ENCODE results near the gene EDIL3. TPM values are rescaled to one million over a fixed set of nuclear protein-coding genes. Genes with fewer than 3 reads are reported as not detected.

Gene EDIL3
- total RNA-seq, 1 donor from 2014 or later = 15.2 TPM

- H3K4me3 ChIP-seq = no peak overlapping the region
- intact Hi-C loops (cut with DNase I) = no loop called here
- H3K9me3 ChIP-seq = no peaks in the 10 kb centered on the region
- no peak for DNase-seq (ENCODE audit: extremely low spot score in 2 of 2)
- H3K36me3 ChIP-seq = no peaks in the 10 kb centered on the region
- no peaks in the 10 kb centered on the region for H3K27me3 ChIP-seq
- TF ChIP-seq POLR2AphosphoS5 (IDR thresholded peaks at IDR 0.05; ENCODE audit: insufficient read depth in 1 of 2, low read depth in 1 of 2) (no peak), CTCF (IDR thresholded peaks at IDR 0.05) (no peak), POLR2A (IDR thresholded peaks at IDR 0.05) (no peak)
- no peak overlapping the region for H3K27ac ChIP-seq
- H3K4me1 ChIP-seq = no peaks in the 10 kb centered on the region
These were observed 179.9 kb downstream of the EDIL3 start for GRCh38 chr5:84204772-84205171.

GRCh38 chr5:84202136-84202535 is 182.5 kb downstream of the EDIL3 start:
- intact Hi-C loops (cut with DNase I) = no loop called here
- H3K9me3 ChIP-seq = no peaks in the 10 kb centered on the region
- H3K4me1 ChIP-seq = no peaks in the 10 kb centered on the region
- no peak for TF ChIP-seq CTCF (IDR thresholded peaks at IDR 0.05)
- TF ChIP-seq POLR2AphosphoS5 (IDR thresholded peaks at IDR 0.05; ENCODE audit: insufficient read depth in 1 of 2, low read depth in 1 of 2) = no peak
- no peak for TF ChIP-seq POLR2A (IDR thresholded peaks at IDR 0.05)
- DNase-seq (ENCODE audit: extremely low spot score in 2 of 2) = no peak
- H3K27me3 ChIP-seq = no peaks in the 10 kb centered on the region
- H3K4me3 ChIP-seq = no peak overlapping the region
- no peak overlapping the region for H3K27ac ChIP-seq
- no peaks in the 10 kb centered on the region for H3K36me3 ChIP-seq

- no peaks in the 10 kb centered on the region for H3K9me3 ChIP-seq
- H3K4me1 ChIP-seq = no peaks in the 10 kb centered on the region
- no peak overlapping the region for H3K27ac ChIP-seq
- DNase-seq (ENCODE audit: extremely low spot score in 2 of 2) = no peak
- H3K4me3 ChIP-seq = no peak overlapping the region
- TF ChIP-seq POLR2A (IDR thresholded peaks at IDR 0.05) (no peak), CTCF (IDR thresholded peaks at IDR 0.05) (no peak), POLR2AphosphoS5 (IDR thresholded peaks at IDR 0.05; ENCODE audit: insufficient read depth in 1 of 2, low read depth in 1 of 2) (no peak)
- no peaks in the 10 kb centered on the region for H3K36me3 ChIP-seq
- H3K27me3 ChIP-seq = no peaks in the 10 kb centered on the region
- intact Hi-C loops (cut with DNase I) = no loop called here
These were observed 187.1 kb downstream of the EDIL3 start for GRCh38 chr5:84197538-84197937.

GRCh38 chr5:84191281-84191680 is 193.4 kb downstream of the EDIL3 start:
- Histone ChIP-seq H3K4me1 (no peaks in the 10 kb centered on the region), H3K27ac (no peak overlapping the region), H3K4me3 (no peak overlapping the region), H3K36me3 (no peaks in the 10 kb centered on the region), H3K9me3 (no peaks in the 10 kb centered on the region), H3K27me3 (no peaks in the 10 kb centered on the region)
- DNase-seq (ENCODE audit: extremely low spot score in 2 of 2) = no peak
- intact Hi-C loops (cut with DNase I) = no loop called here
- TF ChIP-seq POLR2A (IDR thresholded peaks at IDR 0.05) (no peak), POLR2AphosphoS5 (IDR thresholded peaks at IDR 0.05; ENCODE audit: insufficient read depth in 1 of 2, low read depth in 1 of 2) (no peak), CTCF (IDR thresholded peaks at IDR 0.05) (no peak)

GRCh38 chr5:84184857-84185256 is 199.8 kb downstream of the EDIL3 start:
- Histone ChIP-seq H3K27ac (no peak overlapping the region), H3K27me3 (no peaks in the 10 kb centered on the region), H3K4me1 (no peaks in the 10 kb centered on the region), H3K4me3 (no peak overlapping the region), H3K36me3 (no peaks in the 10 kb centered on the region), H3K9me3 (no peaks in the 10 kb centered on the region)
- intact Hi-C loops (cut with DNase I) = no loop called here
- no peak for TF ChIP-seq POLR2A (IDR thresholded peaks at IDR 0.05)
- no peak for TF ChIP-seq POLR2AphosphoS5 (IDR thresholded peaks at IDR 0.05; ENCODE audit: insufficient read depth in 1 of 2, low read depth in 1 of 2)
- no peak for TF ChIP-seq CTCF (IDR thresholded peaks at IDR 0.05)
- no peak for DNase-seq (ENCODE audit: extremely low spot score in 2 of 2)
